WTC11 (cell line): Measurements from ENCODE around the gene PTPRO. TPM values are rescaled to one million over a fixed set of nuclear protein-coding genes. Genes with fewer than 3 reads are reported as not detected.

Experiments used
- total RNA-seq: library from RNA; stranded (reverse); gene quantifications from 3 replicates; pipeline ENCODE4 v1.2.3, GENCODE V29; 2021

The PTPRO gene
- total RNA-seq, 1 experiment from 2014 or later: 1.1 TPM

Other genes with a start within 250 kb of the PTPRO start
- gene RERG, start 101.1 kb upstream of the PTPRO start, total RNA-seq: 0.21 to 0.73 TPM (median 0.28 TPM) in 3 replicates